Sigmoid colon (tissue), 4 donors: ENCODE data around the gene DCAF15.

Source experiments
- CTCF ChIP-seq, 4 experiments: fragments of 450-650 bp in 3 of 4; fragments of 200-600 bp in 1 of 4; IDR thresholded peaks; one replicate each; pipeline ENCODE4 v1.5.1; 2016 to 2019; ENCODE audit warnings: antibody characterized with exemption in 4 of 4, mild to moderate bottlenecking in 3 of 4, moderate library complexity in 2 of 4
- EP300 ChIP-seq, 4 donors: sonication (generic); formaldehyde crosslinking; IDR thresholded peaks; one replicate each; pipeline ENCODE4 v1.6.1; 2017; ENCODE audit warnings: antibody characterized with exemption in 4 of 4
- POLR2A ChIP-seq, 2 donors: fragments of 450-650 bp; IDR thresholded peaks; one replicate each; pipeline ENCODE4 v1.6.1; 2016; ENCODE audit warnings: antibody characterized with exemption in 2 of 2, mild to moderate bottlenecking in 2 of 2, moderate library complexity in 2 of 2
- POLR2AphosphoS5 ChIP-seq, 4 donors: sonication (generic); formaldehyde crosslinking; IDR thresholded peaks; one replicate each; pipeline ENCODE4 v1.6.1; 2017; ENCODE audit warnings: antibody characterized with exemption in 4 of 4

DNA sequence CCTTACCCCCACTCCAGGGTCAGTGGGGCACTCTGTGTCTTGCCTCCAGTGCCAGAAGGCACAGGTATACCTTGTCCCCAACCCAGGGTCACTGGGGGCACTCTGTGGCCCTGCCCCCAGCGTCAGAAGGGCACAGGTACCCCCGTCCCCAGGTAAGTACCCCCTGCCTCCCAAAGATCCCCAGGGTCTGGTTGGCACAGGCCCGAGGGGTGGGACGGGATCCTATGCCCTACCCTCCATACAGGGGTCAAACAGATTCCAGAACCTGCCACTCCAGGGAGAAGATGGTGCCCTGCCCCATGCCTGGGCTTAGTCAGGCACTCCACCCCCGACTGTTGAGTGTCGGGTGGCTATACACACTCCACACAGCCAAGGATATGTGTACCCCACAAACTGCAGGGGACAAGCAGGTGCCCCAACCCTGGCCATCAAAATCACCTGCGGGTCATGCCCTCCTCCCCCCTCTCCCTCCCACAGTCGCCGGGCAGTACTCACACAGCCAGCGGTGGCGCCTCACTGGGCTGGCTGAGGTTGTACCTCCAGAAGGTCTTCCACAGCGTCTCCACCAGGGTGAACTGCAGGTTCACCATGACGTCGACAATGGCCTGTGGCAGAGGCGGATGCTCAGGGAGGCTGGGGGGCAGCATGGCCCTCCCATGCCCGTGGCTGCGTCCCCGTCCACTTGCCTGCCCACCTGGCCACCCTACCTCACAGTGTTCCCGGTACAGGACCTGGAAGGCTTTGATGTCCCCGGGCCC, 13.8 kb downstream of the DCAF15 start:
- TF ChIP-seq CTCF (IDR thresholded peaks at IDR 0.05) (no peak), POLR2AphosphoS5 (IDR thresholded peaks at IDR 0.05) (no peak), POLR2A (IDR thresholded peaks at IDR 0.05) (no peak), EP300 (IDR thresholded peaks at IDR 0.05) (no peak)
